ENCODE measurements around the gene LZTS3.

DNA sequence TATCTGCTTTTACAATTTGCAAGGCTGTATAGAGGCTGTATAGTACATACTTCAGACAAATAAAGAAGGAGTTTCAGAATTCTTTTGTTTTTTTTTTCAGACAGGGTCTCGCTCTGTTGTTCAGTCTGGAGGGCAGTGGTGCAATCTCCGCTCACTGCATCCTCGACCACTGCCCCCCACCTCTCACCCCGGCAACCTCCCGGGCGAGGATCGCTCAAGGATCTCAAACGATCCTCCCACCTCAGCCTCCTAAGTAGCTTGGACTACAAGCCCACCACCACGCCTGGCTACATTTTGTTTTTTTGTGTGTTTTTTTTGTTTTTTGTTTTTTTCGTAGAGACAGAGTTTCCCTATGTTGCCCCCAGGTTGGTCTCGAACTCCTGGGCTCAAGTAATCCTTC lies 15.5 kb downstream of the LZTS3 start:
- no peak for TF ChIP-seq EZH2phosphoT487 (conservative IDR thresholded peaks at IDR 0.05; ENCODE audit: low read length)
- TF ChIP-seq, protein P1, sequence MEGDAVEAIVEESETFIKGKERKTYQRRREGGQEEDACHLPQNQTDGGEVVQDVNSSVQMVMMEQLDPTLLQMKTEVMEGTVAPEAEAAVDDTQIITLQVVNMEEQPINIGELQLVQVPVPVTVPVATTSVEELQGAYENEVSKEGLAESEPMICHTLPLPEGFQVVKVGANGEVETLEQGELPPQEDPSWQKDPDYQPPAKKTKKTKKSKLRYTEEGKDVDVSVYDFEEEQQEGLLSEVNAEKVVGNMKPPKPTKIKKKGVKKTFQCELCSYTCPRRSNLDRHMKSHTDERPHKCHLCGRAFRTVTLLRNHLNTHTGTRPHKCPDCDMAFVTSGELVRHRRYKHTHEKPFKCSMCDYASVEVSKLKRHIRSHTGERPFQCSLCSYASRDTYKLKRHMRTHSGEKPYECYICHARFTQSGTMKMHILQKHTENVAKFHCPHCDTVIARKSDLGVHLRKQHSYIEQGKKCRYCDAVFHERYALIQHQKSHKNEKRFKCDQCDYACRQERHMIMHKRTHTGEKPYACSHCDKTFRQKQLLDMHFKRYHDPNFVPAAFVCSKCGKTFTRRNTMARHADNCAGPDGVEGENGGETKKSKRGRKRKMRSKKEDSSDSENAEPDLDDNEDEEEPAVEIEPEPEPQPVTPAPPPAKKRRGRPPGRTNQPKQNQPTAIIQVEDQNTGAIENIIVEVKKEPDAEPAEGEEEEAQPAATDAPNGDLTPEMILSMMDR (IDR thresholded peaks at IDR 0.05; ENCODE audit: insufficient read depth, low read length, poor library complexity, severe bottlenecking), result no peak

All from SU-DHL-6 (cell line).